Type B pancreatic cell (in vitro differentiated cells): ENCODE measurements around the gene TAAR5. TPM values are rescaled to one million over a fixed set of nuclear protein-coding genes. Genes with fewer than 3 reads are reported as not detected.
"Not testable (repeated sequence)": the region's sequence is repeated elsewhere in the genome, so short reads cannot be mapped to it uniquely, and the experiment has no call there.

Source experiments
- DNase-seq: peaks from one replicate; pipeline ENCODE4 v3.0.0; 2021; ENCODE audit warnings: mixed read lengths; ENCODE audit not compliant: unreplicated experiment; ENCODE audit errors: extremely low spot score
- H3K27ac Mint-ChIP-seq: 2 replicates; pipeline ENCODE4 v1.8.0; 2021; ENCODE audit warnings: mild to moderate bottlenecking, mixed read lengths
- H3K27me3 Mint-ChIP-seq: 2 replicates; pipeline ENCODE4 v1.8.0; 2021; ENCODE audit warnings: mixed read lengths
- H3K36me3 Mint-ChIP-seq: 2 replicates; pipeline ENCODE4 v1.8.0; 2021; ENCODE audit warnings: mixed read lengths
- H3K4me1 Mint-ChIP-seq: one replicate; pipeline ENCODE4 v1.8.0; 2021; ENCODE audit warnings: mixed read lengths; ENCODE audit not compliant: unreplicated experiment
- H3K4me3 Mint-ChIP-seq: 2 replicates; pipeline ENCODE4 v1.8.0; 2021; ENCODE audit warnings: mild to moderate bottlenecking, mixed read lengths
- H3K9me3 Mint-ChIP-seq: 2 replicates; pipeline ENCODE4 v1.8.0; 2021; ENCODE audit warnings: mixed read lengths
- long read RNA-seq: library from polyadenylated mRNA; unstranded; transcript quantifications from one replicate; pipeline ENCODE4 v2.0.0, GENCODE V29; 2020
- total RNA-seq: library from RNA; stranded (reverse); gene quantifications from 2 replicates; pipeline ENCODE4 v1.2.1, GENCODE V29; 2021; ENCODE audit warnings: low replicate concordance
- TF ChIP-seq, protein P1 (sequence below): fragments of 200-600 bp; sonication (generic); conservative IDR thresholded peaks from 2 replicates; pipeline ENCODE4 v1.5.0; 2021; ENCODE audit warnings: antibody characterized with exemption, mild to moderate bottlenecking

TAAR5 gene, protein sequence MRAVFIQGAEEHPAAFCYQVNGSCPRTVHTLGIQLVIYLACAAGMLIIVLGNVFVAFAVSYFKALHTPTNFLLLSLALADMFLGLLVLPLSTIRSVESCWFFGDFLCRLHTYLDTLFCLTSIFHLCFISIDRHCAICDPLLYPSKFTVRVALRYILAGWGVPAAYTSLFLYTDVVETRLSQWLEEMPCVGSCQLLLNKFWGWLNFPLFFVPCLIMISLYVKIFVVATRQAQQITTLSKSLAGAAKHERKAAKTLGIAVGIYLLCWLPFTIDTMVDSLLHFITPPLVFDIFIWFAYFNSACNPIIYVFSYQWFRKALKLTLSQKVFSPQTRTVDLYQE
- total RNA-seq: not detected in 2 replicates
- long read RNA-seq: 0 reads

DNA sequence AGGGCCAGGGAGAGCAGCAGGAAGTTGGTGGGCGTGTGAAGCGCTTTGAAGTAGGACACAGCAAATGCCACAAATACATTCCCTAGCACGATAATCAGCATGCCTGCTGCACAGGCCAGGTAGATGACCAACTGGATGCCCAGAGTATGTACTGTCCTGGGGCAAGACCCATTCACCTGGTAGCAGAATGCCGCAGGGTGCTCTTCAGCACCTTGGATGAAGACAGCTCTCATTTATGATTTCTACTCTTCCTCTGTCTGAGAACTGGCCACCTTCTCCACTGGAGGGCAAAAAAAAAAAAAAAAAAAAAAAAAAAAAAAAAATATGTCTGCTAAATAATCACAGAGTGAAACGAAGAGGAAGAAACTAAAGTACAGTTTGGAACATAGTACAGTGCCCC, at the start of gene TAAR5:
TAAR5 (minus strand) TSS at position 288 of the 400 bp plus-strand sequence; CDS start at position 233, 55 bp downstream.
- Mint-ChIP-seq H3K9me3 (no peaks in the 10 kb centered on the region), H3K4me1 (no peaks in the 10 kb centered on the region), H3K4me3 (no peak within 1 kb of the TSS), H3K36me3 (no peaks in the 10 kb centered on the region), H3K27ac (no peak within 1 kb of the TSS), H3K27me3 (no peaks in the 10 kb centered on the region)
- TF ChIP-seq, protein P1, sequence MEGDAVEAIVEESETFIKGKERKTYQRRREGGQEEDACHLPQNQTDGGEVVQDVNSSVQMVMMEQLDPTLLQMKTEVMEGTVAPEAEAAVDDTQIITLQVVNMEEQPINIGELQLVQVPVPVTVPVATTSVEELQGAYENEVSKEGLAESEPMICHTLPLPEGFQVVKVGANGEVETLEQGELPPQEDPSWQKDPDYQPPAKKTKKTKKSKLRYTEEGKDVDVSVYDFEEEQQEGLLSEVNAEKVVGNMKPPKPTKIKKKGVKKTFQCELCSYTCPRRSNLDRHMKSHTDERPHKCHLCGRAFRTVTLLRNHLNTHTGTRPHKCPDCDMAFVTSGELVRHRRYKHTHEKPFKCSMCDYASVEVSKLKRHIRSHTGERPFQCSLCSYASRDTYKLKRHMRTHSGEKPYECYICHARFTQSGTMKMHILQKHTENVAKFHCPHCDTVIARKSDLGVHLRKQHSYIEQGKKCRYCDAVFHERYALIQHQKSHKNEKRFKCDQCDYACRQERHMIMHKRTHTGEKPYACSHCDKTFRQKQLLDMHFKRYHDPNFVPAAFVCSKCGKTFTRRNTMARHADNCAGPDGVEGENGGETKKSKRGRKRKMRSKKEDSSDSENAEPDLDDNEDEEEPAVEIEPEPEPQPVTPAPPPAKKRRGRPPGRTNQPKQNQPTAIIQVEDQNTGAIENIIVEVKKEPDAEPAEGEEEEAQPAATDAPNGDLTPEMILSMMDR: no peak
- no peak for DNase-seq

DNA sequence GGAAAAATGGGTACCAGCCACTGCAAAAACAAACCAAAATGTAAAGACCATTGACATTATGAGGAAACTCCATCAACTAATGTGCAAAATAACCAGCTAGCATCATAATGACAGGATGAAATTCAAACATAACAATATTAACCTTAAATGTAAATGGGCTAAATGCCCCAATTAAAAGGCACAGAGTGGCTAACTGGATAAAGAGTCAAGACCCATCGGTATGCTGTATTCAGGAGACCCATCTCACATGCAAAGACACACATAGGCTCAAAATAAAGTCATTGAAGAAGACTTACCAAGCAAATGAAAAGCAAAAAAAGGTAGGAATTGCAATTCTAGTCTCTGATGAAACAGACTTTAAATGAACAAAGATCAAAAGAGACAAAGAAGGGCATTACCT, 47.6 kb upstream of the TAAR5 start:
- not testable (repeated sequence) for H3K4me1 Mint-ChIP-seq, H3K4me3 Mint-ChIP-seq, H3K27ac Mint-ChIP-seq, DNase-seq, H3K27me3 Mint-ChIP-seq, H3K36me3 Mint-ChIP-seq
- H3K9me3 Mint-ChIP-seq: peaks cover 13% of the 10 kb centered on the region

DNA sequence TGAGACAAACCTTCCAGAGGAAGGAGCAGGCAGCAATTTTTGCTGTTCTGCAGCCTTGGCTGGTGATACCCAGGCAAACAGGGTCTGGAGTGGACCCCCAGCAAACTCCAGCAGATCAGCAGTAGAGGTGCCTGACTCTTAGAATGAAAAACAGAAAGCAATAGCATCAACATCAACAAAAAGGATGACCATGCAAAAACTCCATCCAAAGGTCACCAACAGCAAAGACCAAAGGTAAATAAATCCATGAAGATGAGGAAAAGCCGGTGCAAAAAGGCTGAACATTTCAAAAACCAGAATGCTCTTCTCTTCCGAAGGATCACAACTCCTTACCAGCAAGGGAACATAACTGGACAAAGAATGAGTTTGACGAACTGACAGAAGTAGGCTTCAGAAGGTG, 46.4 kb upstream of the TAAR5 start:
- not testable (repeated sequence) for H3K4me3 Mint-ChIP-seq, H3K4me1 Mint-ChIP-seq, DNase-seq, H3K27me3 Mint-ChIP-seq, H3K27ac Mint-ChIP-seq, H3K36me3 Mint-ChIP-seq
- H3K9me3 Mint-ChIP-seq: peaks cover 13% of the 10 kb centered on the region

DNA sequence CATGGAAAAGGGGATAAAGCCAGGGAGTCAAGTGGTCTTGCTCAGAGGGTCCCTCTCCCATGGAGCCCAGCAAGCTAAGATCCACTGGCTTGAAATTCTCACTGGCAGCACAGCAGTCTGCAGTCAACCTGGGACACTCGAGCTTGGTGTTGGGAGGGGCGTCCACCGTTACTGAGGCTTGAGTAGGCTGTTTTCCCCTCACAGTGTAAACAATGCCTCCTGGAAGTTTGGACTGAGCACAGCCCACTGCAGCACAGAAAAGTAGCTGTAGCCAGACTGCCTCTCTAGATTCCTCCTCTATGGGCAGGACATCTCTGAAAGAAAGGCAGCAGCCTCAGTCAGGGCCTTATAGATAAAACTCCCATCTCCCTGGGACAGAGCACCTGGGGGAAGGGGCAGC, 45.7 kb upstream of the TAAR5 start:
- not testable (repeated sequence) for H3K27ac Mint-ChIP-seq, H3K36me3 Mint-ChIP-seq, H3K4me3 Mint-ChIP-seq, H3K4me1 Mint-ChIP-seq, H3K27me3 Mint-ChIP-seq, DNase-seq
- peaks cover 13% of the 10 kb centered on the region for H3K9me3 Mint-ChIP-seq

DNA sequence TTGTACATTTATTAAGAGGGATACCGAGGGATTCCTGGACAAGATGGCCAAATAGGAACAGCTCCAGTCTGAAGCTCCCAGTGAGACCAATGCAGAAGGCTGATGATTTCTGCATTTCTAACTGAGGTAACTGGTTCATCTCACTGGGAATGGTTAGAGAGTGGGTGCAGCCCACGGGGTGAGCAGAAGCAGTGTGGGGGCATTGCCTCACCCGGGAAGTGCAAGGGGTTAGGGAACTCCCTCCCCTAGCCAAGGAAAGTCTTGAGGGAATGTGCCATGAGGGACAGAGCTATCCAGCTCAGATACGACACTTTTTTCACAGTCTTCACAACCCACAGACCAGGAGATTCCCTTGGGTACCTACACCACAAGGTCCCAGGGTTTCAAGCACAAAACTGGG, 45.3 kb upstream of the TAAR5 start:
- no peaks in the 10 kb centered on the region for H3K4me1 Mint-ChIP-seq
- H3K27ac Mint-ChIP-seq: no peak overlapping the region
- TF ChIP-seq, protein P1: no peak
- no peak for DNase-seq
- no peak overlapping the region for H3K4me3 Mint-ChIP-seq
- peaks cover 2% of the 10 kb centered on the region for H3K27me3 Mint-ChIP-seq
- peaks cover 13% of the 10 kb centered on the region for H3K9me3 Mint-ChIP-seq
- no peaks in the 10 kb centered on the region for H3K36me3 Mint-ChIP-seq

DNA sequence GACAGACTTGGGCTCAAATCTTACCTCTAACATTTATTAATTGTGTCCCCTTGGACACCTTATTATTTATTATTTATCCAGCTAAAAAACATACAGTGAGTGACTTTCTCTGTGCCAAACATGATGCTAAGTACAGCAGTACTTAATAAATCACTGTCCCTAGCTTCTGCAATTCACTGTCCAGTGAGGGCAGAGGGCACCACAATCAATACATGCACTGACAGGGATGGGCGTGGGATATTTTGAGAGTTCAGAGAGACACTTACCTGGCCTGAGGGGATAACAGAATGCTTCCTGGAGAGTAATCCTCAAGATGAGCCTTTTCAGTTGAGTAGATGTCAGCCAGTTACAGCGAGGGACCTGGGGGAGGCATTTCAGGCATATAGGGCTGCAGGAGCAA, 43.8 kb upstream of the TAAR5 start:
- peaks cover 24% of the 10 kb centered on the region for H3K9me3 Mint-ChIP-seq
- TF ChIP-seq, protein P1: no peak
- peaks cover 2% of the 10 kb centered on the region for H3K27me3 Mint-ChIP-seq
- no peak for DNase-seq
- H3K36me3 Mint-ChIP-seq: no peaks in the 10 kb centered on the region
- H3K4me1 Mint-ChIP-seq: no peaks in the 10 kb centered on the region
- H3K4me3 Mint-ChIP-seq: no peak overlapping the region
- no peak overlapping the region for H3K27ac Mint-ChIP-seq

DNA sequence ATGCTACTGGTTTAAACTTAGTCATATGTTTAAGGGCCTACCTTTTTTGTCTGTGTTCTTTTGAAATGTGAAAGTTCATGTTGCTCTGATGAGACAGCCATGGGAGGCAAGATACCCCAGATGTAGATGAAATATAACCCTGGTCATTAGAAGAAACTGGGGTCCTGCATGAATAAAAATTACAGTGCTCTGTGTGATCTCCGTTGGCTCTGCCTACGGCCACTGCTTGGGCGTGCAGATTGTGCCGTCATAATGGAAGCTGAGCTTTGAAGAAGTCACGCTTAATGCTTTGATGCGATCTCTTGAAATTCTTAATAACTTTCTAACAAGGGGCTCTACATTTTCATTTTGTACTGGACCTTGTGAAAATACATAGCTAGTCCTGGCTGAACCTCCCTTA, 34.6 kb upstream of the TAAR5 start, which contains the start of gene TAAR2:
TAAR2 (minus strand) TSS at position 101 of the 400 bp plus-strand sequence; CDS start at position 101, 0 bp downstream.
- Mint-ChIP-seq H3K27ac (no peak within 1 kb of the TSS), H3K9me3 (peaks cover 10% of the 10 kb centered on the region), H3K4me1 (no peaks in the 10 kb centered on the region), H3K4me3 (no peak within 1 kb of the TSS), H3K36me3 (no peaks in the 10 kb centered on the region), H3K27me3 (no peaks in the 10 kb centered on the region)
- TF ChIP-seq, protein P1: no peak
- DNase-seq: no peak
